Measurements from ENCODE around the gene LMTK3. TPM values are rescaled to one million over a fixed set of nuclear protein-coding genes. Genes with fewer than 3 reads are reported as not detected.

The LMTK3 gene
- total and polyA plus RNA-seq, 2 experiments from 2014 or later, result 1.6 to 11.8 TPM

DNA sequence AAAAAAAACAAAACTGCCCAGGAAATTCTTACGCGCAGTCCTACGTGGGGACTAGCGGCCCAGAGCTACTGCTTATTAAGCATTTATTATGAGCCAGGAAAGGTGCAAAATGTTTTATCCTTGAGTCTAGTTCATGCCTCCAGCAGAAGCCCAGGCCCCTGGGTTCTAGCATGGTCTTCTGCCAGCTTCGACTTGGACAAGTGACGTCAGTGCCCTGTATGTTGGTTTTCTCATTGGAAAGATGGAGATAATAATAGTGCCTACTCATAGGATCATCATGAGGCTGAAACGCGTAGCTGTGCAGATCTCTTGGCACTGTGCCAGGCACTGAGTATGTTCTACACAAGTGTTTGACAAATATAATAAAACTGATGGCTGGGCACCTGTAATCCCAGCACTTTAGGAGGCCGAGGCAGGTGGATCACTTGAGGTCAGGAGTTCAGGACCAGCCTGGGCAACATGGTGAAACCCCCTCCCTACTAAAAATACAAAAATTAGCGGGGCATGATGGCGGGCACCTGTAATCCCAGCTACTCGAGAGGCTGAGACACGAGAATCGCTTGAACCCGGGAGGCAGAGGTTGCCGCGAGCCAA, 28.0 kb upstream of the LMTK3 start:
- Histone ChIP-seq H3K27ac (ENCODE audit: low read depth) (no peak overlapping the region), H3K79me2 (replicated peaks; ENCODE audit: insufficient read depth) (no peaks in the 10 kb centered on the region), H3K27me3 (ENCODE audit: insufficient read depth) (no peaks in the 10 kb centered on the region), H3K4me1 (ENCODE audit: insufficient read depth) (peaks cover 6% of the 10 kb centered on the region; the same call in 1 of the 2 replicates), H3K4me3 (no peak overlapping the region), H3K4me2 (no peak overlapping the region), H3F3A (replicated peaks; ENCODE audit: low read depth) (no peaks in the 10 kb centered on the region), H3K9me2 (ENCODE audit: insufficient read depth) (no peaks in the 10 kb centered on the region), H4K20me1 (replicated peaks; ENCODE audit: insufficient read depth) (no peaks in the 10 kb centered on the region), H2AFZ (no peak overlapping the region; the same call in 1 of the 2 replicates), H3K36me3 (ENCODE audit: insufficient read depth) (no peaks in the 10 kb centered on the region)
- Mint-ChIP-seq H3K9me3 (no peaks in the 10 kb centered on the region), H3K4me3 (no peak overlapping the region), H3K27ac (no peak overlapping the region), H3K36me3 (ENCODE audit: low read depth) (no peaks in the 10 kb centered on the region), H3K4me1 (peaks cover 8% of the 10 kb centered on the region; the same call in 2 of the 3 replicates), H3K27me3 (ENCODE audit: insufficient read depth, low read depth, poor library complexity) (peaks cover 10% of the 10 kb centered on the region)
- DNase-seq (ENCODE audit: low spot score) (no peak), ATAC-seq (no peak)
- TF ChIP-seq EZH2 (IDR thresholded peaks at IDR 0.05; ENCODE audit: low read depth, unreplicated experiment) (no peak), EZH2phosphoT487 (IDR thresholded peaks at IDR 0.05; ENCODE audit: unreplicated experiment) (no peak), JUNB (IDR thresholded peaks at IDR 0.05; ENCODE audit: unreplicated experiment) (no peak), NANOG (IDR thresholded peaks at IDR 0.05; ENCODE audit: borderline replicate concordance) (no peak), ZNF331 (CRISPR knock-in tag; IDR thresholded peaks at IDR 0.05; ENCODE audit: low read depth) (no peak), POLR2AphosphoS5 (IDR thresholded peaks at IDR 0.05; ENCODE audit: low read depth) (no peak), ZNF114 (CRISPR knock-in tag; IDR thresholded peaks at IDR 0.05) (no peak), CREB1 (CRISPR knock-in tag; IDR thresholded peaks at IDR 0.05; ENCODE audit: low read depth) (no peak), STAT1 (IDR thresholded peaks at IDR 0.05; ENCODE audit: unreplicated experiment) (no peak)
- TF ChIP-seq, protein P1, sequence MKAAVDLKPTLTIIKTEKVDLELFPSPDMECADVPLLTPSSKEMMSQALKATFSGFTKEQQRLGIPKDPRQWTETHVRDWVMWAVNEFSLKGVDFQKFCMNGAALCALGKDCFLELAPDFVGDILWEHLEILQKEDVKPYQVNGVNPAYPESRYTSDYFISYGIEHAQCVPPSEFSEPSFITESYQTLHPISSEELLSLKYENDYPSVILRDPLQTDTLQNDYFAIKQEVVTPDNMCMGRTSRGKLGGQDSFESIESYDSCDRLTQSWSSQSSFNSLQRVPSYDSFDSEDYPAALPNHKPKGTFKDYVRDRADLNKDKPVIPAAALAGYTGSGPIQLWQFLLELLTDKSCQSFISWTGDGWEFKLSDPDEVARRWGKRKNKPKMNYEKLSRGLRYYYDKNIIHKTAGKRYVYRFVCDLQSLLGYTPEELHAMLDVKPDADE (IDR thresholded peaks at IDR 0.05), result no peak
- TF ChIP-seq, protein P2, sequence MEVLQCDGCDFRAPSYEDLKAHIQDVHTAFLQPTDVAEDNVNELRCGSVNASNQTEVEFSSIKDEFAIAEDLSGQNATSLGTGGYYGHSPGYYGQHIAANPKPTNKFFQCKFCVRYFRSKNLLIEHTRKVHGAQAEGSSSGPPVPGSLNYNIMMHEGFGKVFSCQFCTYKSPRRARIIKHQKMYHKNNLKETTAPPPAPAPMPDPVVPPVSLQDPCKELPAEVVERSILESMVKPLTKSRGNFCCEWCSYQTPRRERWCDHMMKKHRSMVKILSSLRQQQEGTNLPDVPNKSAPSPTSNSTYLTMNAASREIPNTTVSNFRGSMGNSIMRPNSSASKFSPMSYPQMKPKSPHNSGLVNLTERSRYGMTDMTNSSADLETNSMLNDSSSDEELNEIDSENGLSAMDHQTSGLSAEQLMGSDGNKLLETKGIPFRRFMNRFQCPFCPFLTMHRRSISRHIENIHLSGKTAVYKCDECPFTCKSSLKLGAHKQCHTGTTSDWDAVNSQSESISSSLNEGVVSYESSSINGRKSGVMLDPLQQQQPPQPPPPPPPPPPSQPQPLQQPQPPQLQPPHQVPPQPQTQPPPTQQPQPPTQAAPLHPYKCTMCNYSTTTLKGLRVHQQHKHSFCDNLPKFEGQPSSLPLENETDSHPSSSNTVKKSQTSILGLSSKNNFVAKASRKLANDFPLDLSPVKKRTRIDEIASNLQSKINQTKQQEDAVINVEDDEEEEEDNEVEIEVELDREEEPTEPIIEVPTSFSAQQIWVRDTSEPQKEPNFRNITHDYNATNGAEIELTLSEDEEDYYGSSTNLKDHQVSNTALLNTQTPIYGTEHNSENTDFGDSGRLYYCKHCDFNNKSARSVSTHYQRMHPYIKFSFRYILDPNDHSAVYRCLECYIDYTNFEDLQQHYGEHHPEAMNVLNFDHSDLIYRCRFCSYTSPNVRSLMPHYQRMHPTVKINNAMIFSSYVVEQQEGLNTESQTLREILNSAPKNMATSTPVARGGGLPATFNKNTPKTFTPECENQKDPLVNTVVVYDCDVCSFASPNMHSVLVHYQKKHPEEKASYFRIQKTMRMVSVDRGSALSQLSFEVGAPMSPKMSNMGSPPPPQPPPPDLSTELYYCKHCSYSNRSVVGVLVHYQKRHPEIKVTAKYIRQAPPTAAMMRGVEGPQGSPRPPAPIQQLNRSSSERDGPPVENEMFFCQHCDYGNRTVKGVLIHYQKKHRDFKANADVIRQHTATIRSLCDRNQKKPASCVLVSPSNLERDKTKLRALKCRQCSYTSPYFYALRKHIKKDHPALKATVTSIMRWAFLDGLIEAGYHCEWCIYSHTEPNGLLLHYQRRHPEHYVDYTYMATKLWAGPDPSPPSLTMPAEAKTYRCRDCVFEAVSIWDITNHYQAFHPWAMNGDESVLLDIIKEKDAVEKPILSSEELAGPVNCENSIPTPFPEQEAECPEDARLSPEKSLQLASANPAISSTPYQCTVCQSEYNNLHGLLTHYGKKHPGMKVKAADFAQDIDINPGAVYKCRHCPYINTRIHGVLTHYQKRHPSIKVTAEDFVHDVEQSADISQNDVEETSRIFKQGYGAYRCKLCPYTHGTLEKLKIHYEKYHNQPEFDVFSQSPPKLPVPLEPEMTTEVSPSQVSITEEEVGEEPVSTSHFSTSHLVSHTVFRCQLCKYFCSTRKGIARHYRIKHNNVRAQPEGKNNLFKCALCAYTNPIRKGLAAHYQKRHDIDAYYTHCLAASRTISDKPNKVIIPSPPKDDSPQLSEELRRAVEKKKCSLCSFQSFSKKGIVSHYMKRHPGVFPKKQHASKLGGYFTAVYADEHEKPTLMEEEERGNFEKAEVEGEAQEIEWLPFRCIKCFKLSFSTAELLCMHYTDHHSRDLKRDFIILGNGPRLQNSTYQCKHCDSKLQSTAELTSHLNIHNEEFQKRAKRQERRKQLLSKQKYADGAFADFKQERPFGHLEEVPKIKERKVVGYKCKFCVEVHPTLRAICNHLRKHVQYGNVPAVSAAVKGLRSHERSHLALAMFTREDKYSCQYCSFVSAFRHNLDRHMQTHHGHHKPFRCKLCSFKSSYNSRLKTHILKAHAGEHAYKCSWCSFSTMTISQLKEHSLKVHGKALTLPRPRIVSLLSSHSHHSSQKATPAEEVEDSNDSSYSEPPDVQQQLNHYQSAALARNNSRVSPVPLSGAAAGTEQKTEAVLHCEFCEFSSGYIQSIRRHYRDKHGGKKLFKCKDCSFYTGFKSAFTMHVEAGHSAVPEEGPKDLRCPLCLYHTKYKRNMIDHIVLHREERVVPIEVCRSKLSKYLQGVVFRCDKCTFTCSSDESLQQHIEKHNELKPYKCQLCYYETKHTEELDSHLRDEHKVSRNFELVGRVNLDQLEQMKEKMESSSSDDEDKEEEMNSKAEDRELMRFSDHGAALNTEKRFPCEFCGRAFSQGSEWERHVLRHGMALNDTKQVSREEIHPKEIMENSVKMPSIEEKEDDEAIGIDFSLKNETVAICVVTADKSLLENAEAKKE (CRISPR knock-in tag; IDR thresholded peaks at IDR 0.05), result no peak
- TF ChIP-seq, protein P3, sequence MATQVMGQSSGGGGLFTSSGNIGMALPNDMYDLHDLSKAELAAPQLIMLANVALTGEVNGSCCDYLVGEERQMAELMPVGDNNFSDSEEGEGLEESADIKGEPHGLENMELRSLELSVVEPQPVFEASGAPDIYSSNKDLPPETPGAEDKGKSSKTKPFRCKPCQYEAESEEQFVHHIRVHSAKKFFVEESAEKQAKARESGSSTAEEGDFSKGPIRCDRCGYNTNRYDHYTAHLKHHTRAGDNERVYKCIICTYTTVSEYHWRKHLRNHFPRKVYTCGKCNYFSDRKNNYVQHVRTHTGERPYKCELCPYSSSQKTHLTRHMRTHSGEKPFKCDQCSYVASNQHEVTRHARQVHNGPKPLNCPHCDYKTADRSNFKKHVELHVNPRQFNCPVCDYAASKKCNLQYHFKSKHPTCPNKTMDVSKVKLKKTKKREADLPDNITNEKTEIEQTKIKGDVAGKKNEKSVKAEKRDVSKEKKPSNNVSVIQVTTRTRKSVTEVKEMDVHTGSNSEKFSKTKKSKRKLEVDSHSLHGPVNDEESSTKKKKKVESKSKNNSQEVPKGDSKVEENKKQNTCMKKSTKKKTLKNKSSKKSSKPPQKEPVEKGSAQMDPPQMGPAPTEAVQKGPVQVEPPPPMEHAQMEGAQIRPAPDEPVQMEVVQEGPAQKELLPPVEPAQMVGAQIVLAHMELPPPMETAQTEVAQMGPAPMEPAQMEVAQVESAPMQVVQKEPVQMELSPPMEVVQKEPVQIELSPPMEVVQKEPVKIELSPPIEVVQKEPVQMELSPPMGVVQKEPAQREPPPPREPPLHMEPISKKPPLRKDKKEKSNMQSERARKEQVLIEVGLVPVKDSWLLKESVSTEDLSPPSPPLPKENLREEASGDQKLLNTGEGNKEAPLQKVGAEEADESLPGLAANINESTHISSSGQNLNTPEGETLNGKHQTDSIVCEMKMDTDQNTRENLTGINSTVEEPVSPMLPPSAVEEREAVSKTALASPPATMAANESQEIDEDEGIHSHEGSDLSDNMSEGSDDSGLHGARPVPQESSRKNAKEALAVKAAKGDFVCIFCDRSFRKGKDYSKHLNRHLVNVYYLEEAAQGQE (IDR thresholded peaks at IDR 0.05; ENCODE audit: unreplicated experiment), result no peak
- TF ChIP-seq, protein P4, sequence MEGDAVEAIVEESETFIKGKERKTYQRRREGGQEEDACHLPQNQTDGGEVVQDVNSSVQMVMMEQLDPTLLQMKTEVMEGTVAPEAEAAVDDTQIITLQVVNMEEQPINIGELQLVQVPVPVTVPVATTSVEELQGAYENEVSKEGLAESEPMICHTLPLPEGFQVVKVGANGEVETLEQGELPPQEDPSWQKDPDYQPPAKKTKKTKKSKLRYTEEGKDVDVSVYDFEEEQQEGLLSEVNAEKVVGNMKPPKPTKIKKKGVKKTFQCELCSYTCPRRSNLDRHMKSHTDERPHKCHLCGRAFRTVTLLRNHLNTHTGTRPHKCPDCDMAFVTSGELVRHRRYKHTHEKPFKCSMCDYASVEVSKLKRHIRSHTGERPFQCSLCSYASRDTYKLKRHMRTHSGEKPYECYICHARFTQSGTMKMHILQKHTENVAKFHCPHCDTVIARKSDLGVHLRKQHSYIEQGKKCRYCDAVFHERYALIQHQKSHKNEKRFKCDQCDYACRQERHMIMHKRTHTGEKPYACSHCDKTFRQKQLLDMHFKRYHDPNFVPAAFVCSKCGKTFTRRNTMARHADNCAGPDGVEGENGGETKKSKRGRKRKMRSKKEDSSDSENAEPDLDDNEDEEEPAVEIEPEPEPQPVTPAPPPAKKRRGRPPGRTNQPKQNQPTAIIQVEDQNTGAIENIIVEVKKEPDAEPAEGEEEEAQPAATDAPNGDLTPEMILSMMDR (conservative IDR thresholded peaks at IDR 0.05; ENCODE audit: low read depth in 2 of 2), result no peak

Data from GM23338 (cell line).